Hair follicle dermal papilla cell (primary cell): ENCODE results near the gene ABHD17A. TPM values are rescaled to one million over a fixed set of nuclear protein-coding genes. Genes with fewer than 3 reads are reported as not detected.

ENCODE experiments used
- total RNA-seq: library from RNA; depleted of rRNA; stranded (reverse); fragments of >200 nt; gene quantifications from 2 replicates; pipeline ENCODE4 v1.2.3, GENCODE V29; 2012

ABHD17A gene
- 63.3 and 75.2 TPM in 2 replicates for total RNA-seq

DNA sequence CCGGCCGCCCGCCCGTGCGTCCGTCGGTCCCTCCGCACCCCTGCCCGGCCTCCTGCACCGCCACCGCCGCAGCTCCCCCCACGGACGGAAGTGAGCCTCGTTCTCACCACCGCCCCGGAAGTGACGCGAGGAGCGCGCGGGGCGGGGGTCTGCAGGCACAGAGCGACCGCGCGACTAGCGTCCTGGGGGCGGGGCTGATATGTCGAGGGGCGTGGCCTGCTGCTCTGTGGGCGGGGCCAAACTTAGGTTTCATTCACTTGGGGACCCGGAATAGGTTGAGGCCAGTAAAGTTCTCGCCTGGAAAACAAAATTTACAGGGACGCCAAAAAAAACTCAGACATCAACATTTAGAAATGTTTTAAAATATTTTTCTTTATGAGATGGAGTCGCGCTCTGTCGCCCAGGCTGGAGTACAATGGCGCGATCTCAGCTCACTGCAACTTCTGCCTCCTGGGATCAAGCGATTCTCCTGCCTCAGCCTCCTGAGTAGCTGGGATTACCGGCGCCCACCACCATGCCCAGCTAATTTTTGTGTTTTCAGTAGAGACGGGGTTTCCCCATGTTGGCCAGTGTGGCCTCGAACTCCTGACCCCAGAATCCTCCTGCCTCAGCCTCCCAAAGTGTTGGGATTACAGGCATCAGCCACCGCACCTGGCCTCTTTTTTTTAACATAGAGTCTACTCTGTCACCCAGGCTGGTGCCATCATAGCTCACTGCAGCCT is at the start of gene ABHD17A:
TSS of gene ABHD17A (minus strand) at position 99 of the 722 bp plus-strand sequence. CDS start 3,930 bp downstream, outside the sequence.

DNA sequence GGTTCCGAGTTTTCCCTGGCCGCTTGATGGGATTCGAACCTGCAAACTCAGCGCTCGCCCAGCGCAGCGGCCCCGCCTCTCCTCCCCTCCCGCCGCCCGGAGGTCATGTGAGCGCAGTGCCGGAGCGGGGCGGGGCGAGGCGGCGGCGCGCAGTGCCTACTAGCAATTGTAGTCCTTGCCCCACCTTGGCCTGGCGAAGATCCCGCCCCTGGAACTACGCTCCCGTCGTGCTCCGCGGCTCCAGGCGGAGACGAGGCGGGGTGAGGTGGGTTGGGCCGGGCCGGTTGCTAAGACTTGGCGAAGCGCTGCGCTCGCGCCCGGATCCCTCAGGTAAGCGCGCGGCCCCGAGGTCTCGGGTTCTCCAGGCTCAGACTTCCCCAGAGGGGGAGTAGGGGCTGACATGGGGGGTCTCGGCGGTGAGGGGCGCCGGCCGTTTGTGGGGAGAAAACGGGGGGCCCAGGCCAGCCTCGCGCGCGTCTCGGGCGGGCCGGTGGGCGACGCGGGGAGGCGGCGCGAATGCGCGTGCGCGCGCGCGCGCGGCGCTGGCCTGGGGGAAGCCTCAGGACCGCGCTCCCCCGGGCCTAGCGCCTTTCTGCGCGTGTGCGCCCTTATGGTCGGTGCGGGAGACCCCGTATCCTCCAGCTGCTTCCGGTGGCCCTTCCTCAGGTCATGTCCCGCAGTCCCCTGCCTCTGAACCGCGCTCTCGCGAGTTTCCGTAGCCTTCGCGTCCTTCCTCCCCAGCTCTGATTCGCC is 20.0 kb upstream of the ABHD17A start, which contains the start of the genes ADAT3 and SCAMP4:
TSS of gene ADAT3 (plus strand) at position 290 of the 753 bp plus-strand sequence. CDS start 6,649 bp downstream, outside the sequence.
TSS of gene SCAMP4 (plus strand) at position 290 of the 753 bp plus-strand sequence. CDS start 9,621 bp downstream, outside the sequence.

DNA sequence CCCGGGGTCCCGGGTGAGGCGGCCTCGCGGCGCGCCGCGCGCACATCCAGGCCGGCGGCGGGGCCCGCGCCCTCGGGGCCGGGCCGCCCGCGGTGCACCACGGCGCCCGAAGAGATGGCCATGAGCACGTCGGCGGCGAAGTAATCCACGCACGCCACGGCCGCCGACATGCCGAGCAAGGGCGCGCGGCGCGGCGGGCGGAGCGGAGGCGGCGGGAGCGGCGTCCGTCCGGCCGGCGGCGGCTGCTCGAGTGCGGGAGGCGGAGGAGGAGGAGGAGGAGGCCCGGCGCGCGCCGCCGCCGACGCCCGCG is 22.0 kb downstream of the ABHD17A start, which contains the start of gene KLF16:
TSS of gene KLF16 (minus strand) at position 252 of the 310 bp plus-strand sequence. CDS start at position 170, 82 bp downstream.

DNA sequence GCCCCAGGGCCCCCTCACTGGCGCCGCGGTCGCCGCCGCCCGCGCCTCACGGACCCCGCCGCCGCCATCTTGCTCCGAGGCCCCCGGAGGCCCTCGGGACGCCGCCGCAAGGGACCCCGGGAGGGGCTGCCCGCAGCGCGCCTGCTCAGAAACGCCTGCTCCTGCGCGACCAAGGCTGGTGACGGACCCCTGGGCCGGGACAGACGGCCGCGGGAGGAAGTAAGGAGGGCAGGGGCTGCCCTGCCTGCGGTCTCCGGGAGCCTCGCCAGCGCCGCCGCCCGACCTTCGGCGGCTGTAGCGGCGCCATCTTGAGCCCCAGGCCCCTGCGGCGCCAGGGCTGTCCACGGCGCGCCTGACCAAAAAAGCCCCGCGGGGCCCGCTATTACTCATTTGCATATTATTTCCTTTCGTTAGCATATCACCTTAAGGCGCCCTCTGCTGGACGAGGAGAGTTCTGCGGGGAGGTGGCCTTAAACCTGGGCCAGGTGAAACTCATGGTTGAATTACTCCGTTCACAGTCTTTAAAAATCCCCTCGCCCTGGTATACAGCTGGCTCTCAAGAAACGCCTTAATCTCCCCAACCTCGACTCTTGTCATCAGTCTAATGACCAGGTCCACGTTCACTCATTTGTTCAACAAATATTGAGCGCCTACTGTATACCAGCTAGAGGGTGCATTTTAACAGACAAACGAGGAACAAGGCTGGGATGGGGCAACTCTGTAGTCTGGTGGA is 36.7 kb downstream of the ABHD17A start, which contains the start of gene REXO1:
TSS of gene REXO1 (minus strand) at position 85 of the 733 bp plus-strand sequence. CDS start 125 bp downstream, outside the sequence.

Other genes with a start within 250 kb of the ABHD17A start
- 69.8 and 102 TPM in 2 replicates for gene TCF3, start 232.9 kb downstream of the ABHD17A start, total RNA-seq
- gene ONECUT3, start 132.0 kb downstream of the ABHD17A start, total RNA-seq: not detected in 2 replicates
- 1.8 and 2.1 TPM in 2 replicates for gene ATP8B3, start 73.2 kb downstream of the ABHD17A start, total RNA-seq
- gene REXO1, start 37.0 kb downstream of the ABHD17A start, total RNA-seq: 12.5 and 15.3 TPM in 2 replicates
- 17.5 and 18.0 TPM in 2 replicates for gene KLF16, start 21.9 kb downstream of the ABHD17A start, total RNA-seq
- 5.0 and 5.8 TPM in 2 replicates for gene ADAT3, start 19.9 kb upstream of the ABHD17A start, total RNA-seq
- 64.8 and 74.0 TPM in 2 replicates for gene SCAMP4, start 19.9 kb upstream of the ABHD17A start, total RNA-seq
- gene CSNK1G2, start 55.7 kb upstream of the ABHD17A start, total RNA-seq: 88.3 and 93.0 TPM in 2 replicates
- 74.3 and 79.5 TPM in 2 replicates for gene BTBD2, start 130.2 kb upstream of the ABHD17A start, total RNA-seq
- 64.0 and 65.4 TPM in 2 replicates for gene MKNK2, start 165.7 kb upstream of the ABHD17A start, total RNA-seq
- gene MOB3A, start 210.8 kb upstream of the ABHD17A start, total RNA-seq: 65.2 and 66.1 TPM in 2 replicates
- gene IZUMO4, start 211.4 kb upstream of the ABHD17A start, total RNA-seq: 1.7 and 2.6 TPM in 2 replicates